DND-41 (cell line): Measurements from ENCODE around the gene ZC3H18.

Experiments
- ATAC-seq: fragments of 200-7000 bp; cut with Tn5 transposase; 3 replicates; pipeline ENCODE4 v1.9.1; 2021; ENCODE audit warnings: low read depth; ENCODE audit not compliant: insufficient read depth
- DNase-seq: peaks from one replicate; pipeline ENCODE4 v3.0.0-alpha.2; 2020
- H2AFZ ChIP-seq: 2 replicates; pipeline ENCODE4 v1.6.0; 2012; ENCODE audit warnings: low read depth, low read length
- H3K27ac ChIP-seq: 2 replicates; pipeline ENCODE4 v1.5.1; 2012; ENCODE audit warnings: low read length, inconsistent platforms
- H3K27me3 ChIP-seq: fragments of 200-600 bp; sonication (generic); 2 replicates; pipeline ENCODE4 v1.6.0; 2012; ENCODE audit warnings: low read length, mild to moderate bottlenecking, inconsistent platforms; ENCODE audit not compliant: insufficient read depth, poor library complexity
- H3K36me3 ChIP-seq: 2 replicates; pipeline ENCODE4 v1.5.1; 2012; ENCODE audit warnings: low read length, inconsistent platforms; ENCODE audit not compliant: insufficient read depth
- H3K4me1 ChIP-seq: 2 replicates; pipeline ENCODE4 v1.5.1; 2012; ENCODE audit warnings: mild to moderate bottlenecking, low read length; ENCODE audit not compliant: insufficient read depth
- H3K4me2 ChIP-seq: 2 replicates; pipeline ENCODE4 v1.6.0; 2012; ENCODE audit warnings: mild to moderate bottlenecking, moderate library complexity, low read length, inconsistent platforms; ENCODE audit not compliant: insufficient read depth
- H3K4me3 ChIP-seq, 2 experiments: fragments of 200-600 bp in 1 of 2; shearing (Covaris generic) in 1 of 2; 2 replicates each; pipeline ENCODE4 v1.5.1; 2012 to 2016; ENCODE audit warnings: inconsistent platforms in 2 of 2, low read length in 2 of 2, mild to moderate bottlenecking in 2 of 2, low read depth in 1 of 2, moderate library complexity in 1 of 2
- H3K79me2 ChIP-seq: 2 replicates; pipeline ENCODE4 v1.6.0; 2012; ENCODE audit warnings: low read length, inconsistent platforms; ENCODE audit not compliant: insufficient read depth
- H3K9ac ChIP-seq: 2 replicates; pipeline ENCODE4 v1.6.0; 2012; ENCODE audit warnings: low read depth, mild to moderate bottlenecking, inconsistent platforms, low read length, moderate library complexity
- H3K9me3 ChIP-seq: 2 replicates; pipeline ENCODE4 v1.5.1; 2012; ENCODE audit warnings: low read length, moderate library complexity, mild to moderate bottlenecking, inconsistent platforms; ENCODE audit not compliant: insufficient read depth, severe bottlenecking
- H4K20me1 ChIP-seq: 2 replicates; pipeline ENCODE4 v1.6.0; 2012; ENCODE audit warnings: low read length; ENCODE audit not compliant: insufficient read depth
- CTCF ChIP-seq: IDR thresholded peaks from 2 replicates; pipeline ENCODE4 v1.5.1; 2012; ENCODE audit warnings: borderline replicate concordance, low read length, moderate library complexity, mild to moderate bottlenecking; ENCODE audit not compliant: poor library complexity, severe bottlenecking; ENCODE audit errors: extremely low read depth
- EZH2 ChIP-seq: IDR thresholded peaks from 3 replicates; pipeline ENCODE4 v1.6.1; 2012; ENCODE audit warnings: borderline replicate concordance, low read depth, mild to moderate bottlenecking, moderate library complexity, low read length, inconsistent platforms; ENCODE audit not compliant: severe bottlenecking

The ZC3H18 gene

GRCh38 chr16:88595921-88596320 is 25.7 kb downstream of the ZC3H18 start:
- Histone ChIP-seq H2AFZ (no peak overlapping the region), H3K9me3 (no peaks in the 10 kb centered on the region), H4K20me1 (peaks cover 51% of the 10 kb centered on the region), H3K79me2 (peaks cover 60% of the 10 kb centered on the region), H3K27me3 (no peaks in the 10 kb centered on the region), H3K27ac (no peak overlapping the region), H3K4me2 (no peak overlapping the region), H3K4me3 (no peak overlapping the region), H3K9ac (no peak overlapping the region), H3K4me1 (no peaks in the 10 kb centered on the region), H3K36me3 (peaks cover 76% of the 10 kb centered on the region)
- no peak for ATAC-seq
- TF ChIP-seq CTCF, result no peak
- no peak for TF ChIP-seq EZH2
- no peak for DNase-seq

- no peak for ATAC-seq
- Histone ChIP-seq H4K20me1 (peaks cover 55% of the 10 kb centered on the region), H3K9me3 (no peaks in the 10 kb centered on the region), H2AFZ (no peak overlapping the region), H3K79me2 (peaks cover 60% of the 10 kb centered on the region), H3K4me3 (no peak overlapping the region), H3K9ac (no peak overlapping the region), H3K27ac (no peak overlapping the region), H3K4me1 (no peaks in the 10 kb centered on the region), H3K4me2 (no peak overlapping the region), H3K27me3 (no peaks in the 10 kb centered on the region), H3K36me3 (peaks cover 80% of the 10 kb centered on the region)
- no peak for DNase-seq
- TF ChIP-seq EZH2 (no peak), CTCF (no peak)
These were observed 26.3 kb downstream of the ZC3H18 start for GRCh38 chr16:88596483-88596882.

GRCh38 chr16:88597856-88598491 is 27.8 kb downstream of the ZC3H18 start:
- Histone ChIP-seq H2AFZ (no peak overlapping the region), H3K36me3 (peaks cover 85% of the 10 kb centered on the region), H3K27me3 (no peaks in the 10 kb centered on the region), H3K4me1 (no peaks in the 10 kb centered on the region), H3K27ac (no peak overlapping the region), H3K79me2 (peaks cover 60% of the 10 kb centered on the region), H3K4me2 (no peak overlapping the region), H4K20me1 (peaks cover 56% of the 10 kb centered on the region), H3K9me3 (no peaks in the 10 kb centered on the region), H3K4me3 (no peak overlapping the region), H3K9ac (no peak overlapping the region)
- TF ChIP-seq CTCF, result no peak
- TF ChIP-seq EZH2, result no peak
- ATAC-seq, result no peak
- no peak for DNase-seq
